Ishikawa (cell line): ENCODE measurements around the gene ERBB4.

Experiments
- CEBPB ChIP-seq: IDR thresholded peaks from 2 replicates; pipeline ENCODE4 v1.6.1; 2012
- CREB1 ChIP-seq: IDR thresholded peaks from 2 replicates; pipeline ENCODE4 v1.6.1; 2012; ENCODE audit warnings: low read depth
- EGR1 ChIP-seq: IDR thresholded peaks from 2 replicates; pipeline ENCODE4 v1.6.1; 2012
- EP300 ChIP-seq: IDR thresholded peaks from 2 replicates; pipeline ENCODE4 v1.6.1; 2012; ENCODE audit warnings: borderline replicate concordance
- FOXM1 ChIP-seq: IDR thresholded peaks from 2 replicates; pipeline ENCODE4 v1.6.1; 2012; ENCODE audit warnings: low read depth, borderline replicate concordance
- NFIC ChIP-seq: IDR thresholded peaks from 2 replicates; pipeline ENCODE4 v1.6.1; 2012
- RAD21 ChIP-seq: IDR thresholded peaks from 2 replicates; pipeline ENCODE4 v1.6.1; 2012; ENCODE audit warnings: low read depth
- TAF1 ChIP-seq: IDR thresholded peaks from 2 replicates; pipeline ENCODE4 v1.6.1; 2012; ENCODE audit warnings: low read depth, mild to moderate bottlenecking
- TCF12 ChIP-seq: IDR thresholded peaks from 2 replicates; pipeline ENCODE4 v1.6.1; 2012; ENCODE audit warnings: low read depth
- TEAD4 ChIP-seq: IDR thresholded peaks from 2 replicates; pipeline ENCODE4 v1.6.1; 2012
- YY1 ChIP-seq: IDR thresholded peaks from 2 replicates; pipeline ENCODE4 v1.6.1; 2012; ENCODE audit warnings: low read depth
- ZBTB7A ChIP-seq: IDR thresholded peaks from 2 replicates; pipeline ENCODE4 v1.6.1; 2012; ENCODE audit warnings: low read depth
- TF ChIP-seq, protein P1 (sequence below): IDR thresholded peaks from 2 replicates; pipeline ENCODE4 v1.6.1; 2012; ENCODE audit warnings: low read depth, mild to moderate bottlenecking
- TF ChIP-seq, protein P2 (sequence below): IDR thresholded peaks from 2 replicates; pipeline ENCODE4 v1.6.1; 2012
- TF ChIP-seq, protein P3 (sequence below): IDR thresholded peaks from 2 replicates; pipeline ENCODE4 v1.6.1; 2012

The ERBB4 gene

DNA sequence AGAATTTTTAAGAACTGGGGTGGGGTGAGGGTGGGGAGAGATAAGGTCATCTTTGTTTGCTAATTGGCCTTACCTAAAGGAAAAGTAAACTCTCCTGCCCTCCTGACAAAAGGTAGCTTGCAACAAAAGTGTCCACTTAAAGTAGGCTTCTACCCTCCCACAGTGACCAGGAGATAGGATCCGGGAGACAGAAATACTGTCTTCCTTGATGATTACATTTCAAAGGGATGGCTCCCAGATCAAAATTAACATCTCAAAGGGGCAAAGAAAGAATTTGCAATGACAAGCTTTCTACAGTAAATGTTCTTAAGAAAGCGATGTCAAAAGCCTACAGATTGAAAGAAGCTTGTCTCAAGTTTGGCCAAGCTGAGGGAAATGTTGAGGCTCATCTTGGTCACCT is 1206.9 kb downstream of the ERBB4 start:
- TF ChIP-seq FOXM1 (no peak), CREB1 (no peak), TEAD4 (no peak), ZBTB7A (no peak), TCF12 (no peak), RAD21 (no peak), CEBPB (no peak), NFIC (no peak), EGR1 (no peak), YY1 (no peak), EP300 (no peak), TAF1 (no peak)
- TF ChIP-seq, protein P1, sequence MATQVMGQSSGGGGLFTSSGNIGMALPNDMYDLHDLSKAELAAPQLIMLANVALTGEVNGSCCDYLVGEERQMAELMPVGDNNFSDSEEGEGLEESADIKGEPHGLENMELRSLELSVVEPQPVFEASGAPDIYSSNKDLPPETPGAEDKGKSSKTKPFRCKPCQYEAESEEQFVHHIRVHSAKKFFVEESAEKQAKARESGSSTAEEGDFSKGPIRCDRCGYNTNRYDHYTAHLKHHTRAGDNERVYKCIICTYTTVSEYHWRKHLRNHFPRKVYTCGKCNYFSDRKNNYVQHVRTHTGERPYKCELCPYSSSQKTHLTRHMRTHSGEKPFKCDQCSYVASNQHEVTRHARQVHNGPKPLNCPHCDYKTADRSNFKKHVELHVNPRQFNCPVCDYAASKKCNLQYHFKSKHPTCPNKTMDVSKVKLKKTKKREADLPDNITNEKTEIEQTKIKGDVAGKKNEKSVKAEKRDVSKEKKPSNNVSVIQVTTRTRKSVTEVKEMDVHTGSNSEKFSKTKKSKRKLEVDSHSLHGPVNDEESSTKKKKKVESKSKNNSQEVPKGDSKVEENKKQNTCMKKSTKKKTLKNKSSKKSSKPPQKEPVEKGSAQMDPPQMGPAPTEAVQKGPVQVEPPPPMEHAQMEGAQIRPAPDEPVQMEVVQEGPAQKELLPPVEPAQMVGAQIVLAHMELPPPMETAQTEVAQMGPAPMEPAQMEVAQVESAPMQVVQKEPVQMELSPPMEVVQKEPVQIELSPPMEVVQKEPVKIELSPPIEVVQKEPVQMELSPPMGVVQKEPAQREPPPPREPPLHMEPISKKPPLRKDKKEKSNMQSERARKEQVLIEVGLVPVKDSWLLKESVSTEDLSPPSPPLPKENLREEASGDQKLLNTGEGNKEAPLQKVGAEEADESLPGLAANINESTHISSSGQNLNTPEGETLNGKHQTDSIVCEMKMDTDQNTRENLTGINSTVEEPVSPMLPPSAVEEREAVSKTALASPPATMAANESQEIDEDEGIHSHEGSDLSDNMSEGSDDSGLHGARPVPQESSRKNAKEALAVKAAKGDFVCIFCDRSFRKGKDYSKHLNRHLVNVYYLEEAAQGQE = no peak
- TF ChIP-seq, protein P2, sequence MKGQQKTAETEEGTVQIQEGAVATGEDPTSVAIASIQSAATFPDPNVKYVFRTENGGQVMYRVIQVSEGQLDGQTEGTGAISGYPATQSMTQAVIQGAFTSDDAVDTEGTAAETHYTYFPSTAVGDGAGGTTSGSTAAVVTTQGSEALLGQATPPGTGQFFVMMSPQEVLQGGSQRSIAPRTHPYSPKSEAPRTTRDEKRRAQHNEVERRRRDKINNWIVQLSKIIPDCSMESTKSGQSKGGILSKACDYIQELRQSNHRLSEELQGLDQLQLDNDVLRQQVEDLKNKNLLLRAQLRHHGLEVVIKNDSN = no peak
- TF ChIP-seq, protein P3, sequence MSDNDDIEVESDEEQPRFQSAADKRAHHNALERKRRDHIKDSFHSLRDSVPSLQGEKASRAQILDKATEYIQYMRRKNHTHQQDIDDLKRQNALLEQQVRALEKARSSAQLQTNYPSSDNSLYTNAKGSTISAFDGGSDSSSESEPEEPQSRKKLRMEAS = no peak

DNA sequence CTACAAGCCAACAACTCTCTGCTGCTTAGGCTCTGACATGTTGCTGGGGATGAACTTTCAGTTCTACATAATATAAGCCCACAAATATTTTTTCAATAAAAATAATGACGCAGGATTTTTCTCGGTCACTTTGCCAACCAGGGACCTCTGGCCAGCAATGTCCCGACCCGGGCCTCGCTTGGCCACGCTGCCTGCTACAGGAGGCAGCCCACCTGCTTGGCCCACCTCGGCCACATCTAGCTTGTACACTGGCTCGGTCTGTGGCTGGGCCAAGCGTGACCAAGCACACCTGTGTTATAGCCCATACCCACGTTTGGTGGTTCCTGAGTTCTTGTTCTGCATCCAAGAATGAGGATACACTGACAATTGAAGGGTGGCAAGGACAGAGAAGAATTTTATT is 1208.7 kb downstream of the ERBB4 start:
- TF ChIP-seq, protein P1 = no peak
- TF ChIP-seq FOXM1 (no peak), EP300 (no peak), TAF1 (no peak), TEAD4 (no peak), YY1 (no peak), CREB1 (no peak), TCF12 (no peak), CEBPB (no peak), NFIC (no peak), ZBTB7A (no peak), EGR1 (no peak)
- TF ChIP-seq, protein P3 = no peak
- TF ChIP-seq, protein P2 = no peak

GRCh38 chr2:211329421-211329820 is 1209.2 kb downstream of the ERBB4 start:
- no peak for TF ChIP-seq ZBTB7A
- TF ChIP-seq TAF1 = no peak
- no peak for TF ChIP-seq YY1
- TF ChIP-seq CEBPB = no peak
- TF ChIP-seq, protein P3 = no peak
- no peak for TF ChIP-seq TCF12

DNA sequence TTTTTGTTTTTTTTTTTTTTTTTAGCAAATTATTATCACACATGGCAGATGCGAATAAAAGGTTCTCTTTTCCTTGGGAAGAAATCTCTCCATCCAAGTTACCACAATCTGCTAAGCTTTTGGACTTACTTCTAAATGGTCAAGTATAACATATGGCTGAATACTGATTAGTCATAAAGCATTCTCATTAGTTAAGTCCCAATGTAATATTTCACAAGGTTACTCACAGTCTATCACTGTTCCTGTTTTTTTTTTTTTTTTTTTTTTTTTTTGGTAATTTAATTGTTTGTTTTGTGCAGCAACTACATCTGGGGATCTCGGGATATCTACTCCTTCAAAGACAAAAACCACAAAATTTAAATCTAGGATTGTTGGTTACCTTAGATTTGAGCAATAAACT is 1210.5 kb downstream of the ERBB4 start:
- TF ChIP-seq TCF12 = no peak
- TF ChIP-seq EGR1 = no peak
- TF ChIP-seq, protein P2 = no peak
